Thyroid gland (tissue), 4 donors: ENCODE data around the gene HMGCS1.

Experiments
- POLR2A ChIP-seq, 2 donors: fragments of 450-650 bp; IDR thresholded peaks; one replicate each; pipeline ENCODE4 v1.6.1; 2017; ENCODE audit warnings: antibody characterized with exemption in 2 of 2, mild to moderate bottlenecking in 2 of 2, moderate library complexity in 1 of 2
- TF ChIP-seq, protein P1 (sequence below), 6 experiments: fragments of 200-600 bp in 3 of 6; fragments of 450-650 bp in 3 of 6; sonication (generic) in 3 of 6; IDR thresholded peaks; one replicate each; pipeline ENCODE4 v1.5.1; 2016 to 2019; ENCODE audit warnings: antibody characterized with exemption in 6 of 6, mild to moderate bottlenecking in 2 of 6, inconsistent platforms in 1 of 6, moderate library complexity in 1 of 6

DNA sequence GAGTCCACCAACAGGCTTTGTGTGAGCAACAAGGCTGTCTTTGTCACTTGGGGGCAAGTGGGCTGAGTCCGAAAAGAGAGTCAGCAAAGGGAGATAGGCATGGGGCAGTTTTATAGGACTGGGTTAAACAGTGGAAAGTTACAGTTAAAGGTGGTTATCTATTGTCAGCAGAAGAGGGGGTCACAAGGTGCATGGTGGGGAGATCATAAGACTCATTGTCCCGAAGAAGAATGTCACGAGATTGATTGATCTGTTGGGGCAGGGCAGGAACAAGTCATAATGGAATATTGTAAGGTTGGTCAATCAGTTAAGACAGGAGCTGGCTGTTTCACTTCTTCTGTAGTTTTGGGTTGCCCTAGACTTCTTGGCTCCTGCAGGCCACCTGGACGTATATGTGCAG is 7.6 kb upstream of the HMGCS1 start:
- TF ChIP-seq, protein P1, sequence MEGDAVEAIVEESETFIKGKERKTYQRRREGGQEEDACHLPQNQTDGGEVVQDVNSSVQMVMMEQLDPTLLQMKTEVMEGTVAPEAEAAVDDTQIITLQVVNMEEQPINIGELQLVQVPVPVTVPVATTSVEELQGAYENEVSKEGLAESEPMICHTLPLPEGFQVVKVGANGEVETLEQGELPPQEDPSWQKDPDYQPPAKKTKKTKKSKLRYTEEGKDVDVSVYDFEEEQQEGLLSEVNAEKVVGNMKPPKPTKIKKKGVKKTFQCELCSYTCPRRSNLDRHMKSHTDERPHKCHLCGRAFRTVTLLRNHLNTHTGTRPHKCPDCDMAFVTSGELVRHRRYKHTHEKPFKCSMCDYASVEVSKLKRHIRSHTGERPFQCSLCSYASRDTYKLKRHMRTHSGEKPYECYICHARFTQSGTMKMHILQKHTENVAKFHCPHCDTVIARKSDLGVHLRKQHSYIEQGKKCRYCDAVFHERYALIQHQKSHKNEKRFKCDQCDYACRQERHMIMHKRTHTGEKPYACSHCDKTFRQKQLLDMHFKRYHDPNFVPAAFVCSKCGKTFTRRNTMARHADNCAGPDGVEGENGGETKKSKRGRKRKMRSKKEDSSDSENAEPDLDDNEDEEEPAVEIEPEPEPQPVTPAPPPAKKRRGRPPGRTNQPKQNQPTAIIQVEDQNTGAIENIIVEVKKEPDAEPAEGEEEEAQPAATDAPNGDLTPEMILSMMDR (IDR thresholded peaks at IDR 0.05): no peak
- TF ChIP-seq POLR2A (IDR thresholded peaks at IDR 0.05): no peak
